Neural progenitor cell (in vitro differentiated cells): ENCODE measurements around the gene PRDX2. TPM values are rescaled to one million over a fixed set of nuclear protein-coding genes. Genes with fewer than 3 reads are reported as not detected.

ENCODE experiments used
- DNase-seq: peaks from one replicate; pipeline ENCODE4 v3.0.0-alpha.2; 2016; ENCODE audit warnings: low spot score
- H2AFZ ChIP-seq: fragments of 200-600 bp; sonication (generic); replicated peaks from 2 replicates; pipeline ENCODE4 v1.6.1; 2016; ENCODE audit warnings: antibody characterized with exemption
- H3F3A ChIP-seq: fragments of 200-600 bp; sonication (generic); 2 replicates; pipeline ENCODE4 v1.6.1; 2016; ENCODE audit warnings: antibody characterized with exemption, low read depth
- H3K27ac ChIP-seq: fragments of 200-600 bp; sonication (generic); 2 replicates; pipeline ENCODE4 v1.5.1; 2016; ENCODE audit warnings: mild to moderate bottlenecking
- H3K27me3 ChIP-seq: fragments of 200-600 bp; sonication (generic); 2 replicates; pipeline ENCODE4 v1.6.1; 2016; ENCODE audit warnings: mild to moderate bottlenecking, moderate library complexity
- H3K36me3 ChIP-seq: fragments of 200-600 bp; sonication (generic); 2 replicates; pipeline ENCODE4 v1.5.1; 2016
- H3K4me1 ChIP-seq: fragments of 200-600 bp; sonication (generic); 2 replicates; pipeline ENCODE4 v1.6.1; 2016; ENCODE audit warnings: mixed run types
- H3K4me2 ChIP-seq: fragments of 200-600 bp; sonication (generic); 2 replicates; pipeline ENCODE4 v1.6.1; 2016
- H3K4me3 ChIP-seq: fragments of 200-600 bp; sonication (generic); 2 replicates; pipeline ENCODE4 v1.5.1; 2016
- H3K79me2 ChIP-seq: fragments of 200-600 bp; sonication (generic); 2 replicates; pipeline ENCODE4 v1.6.1; 2016; ENCODE audit warnings: low read depth
- H3K9ac ChIP-seq: fragments of 200-600 bp; sonication (generic); 2 replicates; pipeline ENCODE4 v1.6.1; 2016
- H3K9me3 ChIP-seq: fragments of 200-600 bp; sonication (generic); 2 replicates; pipeline ENCODE4 v1.5.1; 2016; ENCODE audit warnings: low read depth
- H4K20me1 ChIP-seq: fragments of 200-600 bp; sonication (generic); 2 replicates; pipeline ENCODE4 v1.6.1; 2016; ENCODE audit warnings: low read depth
- H3K27ac Mint-ChIP-seq: 3 replicates; pipeline ENCODE4 v1.8.0; 2021; ENCODE audit warnings: mixed read lengths
- H3K27me3 Mint-ChIP-seq: 2 replicates; pipeline ENCODE4 v1.8.0; 2022; ENCODE audit warnings: low read depth, mild to moderate bottlenecking, inconsistent platforms, moderate library complexity, mixed read lengths; ENCODE audit not compliant: insufficient read depth
- H3K36me3 Mint-ChIP-seq: 3 replicates; pipeline ENCODE4 v1.8.0; 2021; ENCODE audit warnings: mixed read lengths
- H3K4me1 Mint-ChIP-seq: 3 replicates; pipeline ENCODE4 v1.8.0; 2021; ENCODE audit warnings: mixed read lengths
- H3K4me3 Mint-ChIP-seq: 3 replicates; pipeline ENCODE4 v1.8.0; 2021; ENCODE audit warnings: mild to moderate bottlenecking, moderate library complexity, mixed read lengths
- H3K9me3 Mint-ChIP-seq: 3 replicates; pipeline ENCODE4 v1.8.0; 2020; ENCODE audit warnings: mixed read lengths
- CTCF ChIP-seq: fragments of 200-600 bp; sonication (generic); IDR thresholded peaks from 2 replicates; pipeline ENCODE4 v1.5.1; 2017; ENCODE audit warnings: antibody characterized with exemption, mild to moderate bottlenecking
- EZH2 ChIP-seq: fragments of 200-600 bp; sonication (generic); IDR thresholded peaks from 2 replicates; pipeline ENCODE4 v1.6.1; 2017; ENCODE audit warnings: antibody characterized with exemption, mild to moderate bottlenecking, moderate library complexity
- EZH2phosphoT487 ChIP-seq: fragments of 200-600 bp; sonication (generic); IDR thresholded peaks from 2 replicates; pipeline ENCODE4 v1.6.1; 2017; ENCODE audit warnings: antibody characterized with exemption
- total RNA-seq: library from RNA; depleted of rRNA; stranded (reverse); fragments of >200 nt; gene quantifications from 2 replicates; pipeline ENCODE4 v1.2.3, GENCODE V29; 2015; ENCODE audit warnings: low replicate concordance

PRDX2 gene
- total RNA-seq, 1 donor from 2014 or later: 463 TPM

GRCh38 chr19:12793290-12794195 lies 8.1 kb downstream of the PRDX2 start:
- no peaks in the 10 kb centered on the region for H3K36me3 ChIP-seq
- TF ChIP-seq EZH2phosphoT487: no peak
- TF ChIP-seq EZH2: no peak
- TF ChIP-seq CTCF: no peak
- H3K27ac Mint-ChIP-seq: peak overlapping the region; percentile 53
- H3K79me2 ChIP-seq: no peaks in the 10 kb centered on the region
- no peaks in the 10 kb centered on the region for H3K9me3 ChIP-seq
- peaks cover 78% of the 10 kb centered on the region for H3F3A ChIP-seq
- peaks cover 10% of the 10 kb centered on the region for H4K20me1 ChIP-seq
- peak overlapping the region; percentile 88 for H3K4me3 Mint-ChIP-seq
- H3K9me3 Mint-ChIP-seq: no peaks in the 10 kb centered on the region
- H3K4me1 Mint-ChIP-seq: peaks cover 34% of the 10 kb centered on the region
- peak overlapping the region; percentile 61 for H3K4me3 ChIP-seq
- no peak overlapping the region for H3K9ac ChIP-seq
- H3K27ac ChIP-seq: no peak overlapping the region
- H3K27me3 Mint-ChIP-seq: peaks cover 8% of the 10 kb centered on the region
- H3K4me1 ChIP-seq: peaks cover 30% of the 10 kb centered on the region
- peaks cover 39% of the 10 kb centered on the region for H3K27me3 ChIP-seq
- H3K4me2 ChIP-seq: peak overlapping the region; percentile 84
- DNase-seq: peak; percentile 97
- H2AFZ ChIP-seq: no peak overlapping the region
- H3K36me3 Mint-ChIP-seq: peaks cover 4% of the 10 kb centered on the region

- peak overlapping the region; percentile 61 for H3K4me3 ChIP-seq
- no peak for DNase-seq
- H4K20me1 ChIP-seq: peaks cover 10% of the 10 kb centered on the region
- peaks cover 78% of the 10 kb centered on the region for H3F3A ChIP-seq
- no peaks in the 10 kb centered on the region for H3K79me2 ChIP-seq
- H3K4me1 Mint-ChIP-seq: peaks cover 41% of the 10 kb centered on the region
- H3K4me3 Mint-ChIP-seq: peak overlapping the region; percentile 88
- no peaks in the 10 kb centered on the region for H3K9me3 Mint-ChIP-seq
- peak overlapping the region; percentile 84 for H3K4me2 ChIP-seq
- H3K27ac ChIP-seq: no peak overlapping the region
- TF ChIP-seq CTCF (no peak), EZH2phosphoT487 (no peak), EZH2 (no peak)
- H3K27me3 Mint-ChIP-seq: peaks cover 8% of the 10 kb centered on the region
- no peaks in the 10 kb centered on the region for H3K9me3 ChIP-seq
- peaks cover 4% of the 10 kb centered on the region for H3K36me3 Mint-ChIP-seq
- peaks cover 39% of the 10 kb centered on the region for H3K27me3 ChIP-seq
- H3K27ac Mint-ChIP-seq: peak overlapping the region; percentile 53
- no peaks in the 10 kb centered on the region for H3K36me3 ChIP-seq
- peaks cover 37% of the 10 kb centered on the region for H3K4me1 ChIP-seq
- no peak overlapping the region for H2AFZ ChIP-seq
- no peak overlapping the region for H3K9ac ChIP-seq
These were observed 8.7 kb downstream of the PRDX2 start for GRCh38 chr19:12792853-12793289.

- no peak overlapping the region for H3K27ac ChIP-seq
- Mint-ChIP-seq H3K4me3 (peak overlapping the region; percentile 88), H3K9me3 (no peaks in the 10 kb centered on the region), H3K4me1 (peaks cover 42% of the 10 kb centered on the region), H3K36me3 (peaks cover 4% of the 10 kb centered on the region), H3K27me3 (peaks cover 8% of the 10 kb centered on the region), H3K27ac (no peak overlapping the region)
- H3K9me3 ChIP-seq: no peaks in the 10 kb centered on the region
- H4K20me1 ChIP-seq: peaks cover 10% of the 10 kb centered on the region
- H3K79me2 ChIP-seq: no peaks in the 10 kb centered on the region
- H3K4me1 ChIP-seq: peaks cover 37% of the 10 kb centered on the region
- H3K4me2 ChIP-seq: peak overlapping the region; percentile 84
- peaks cover 39% of the 10 kb centered on the region for H3K27me3 ChIP-seq
- no peak overlapping the region for H2AFZ ChIP-seq
- H3K36me3 ChIP-seq: no peaks in the 10 kb centered on the region
- peak; percentile 76 for DNase-seq
- peak; percentile 87 for TF ChIP-seq EZH2
- TF ChIP-seq CTCF: no peak
- TF ChIP-seq EZH2phosphoT487: peak; percentile 89
- peaks cover 73% of the 10 kb centered on the region for H3F3A ChIP-seq
- peak overlapping the region; percentile 61 for H3K4me3 ChIP-seq
- H3K9ac ChIP-seq: no peak overlapping the region
These were observed 9.3 kb downstream of the PRDX2 start for GRCh38 chr19:12792051-12792852.
